ENCODE data around the gene PHYKPL. TPM values are rescaled to one million over a fixed set of nuclear protein-coding genes. Genes with fewer than 3 reads are reported as not detected.

PHYKPL gene
- total RNA-seq, 2 donors from 2014 or later = 22.8 to 34.5 TPM

GRCh38 chr5:178279026-178279722, 46.6 kb upstream of the PHYKPL start:
- no peak for DNase-seq (ENCODE audit: low spot score)
- H3K36me3 ChIP-seq = no peaks in the 10 kb centered on the region
- no peak overlapping the region for H3K4me3 ChIP-seq
- TF ChIP-seq, protein P1, sequence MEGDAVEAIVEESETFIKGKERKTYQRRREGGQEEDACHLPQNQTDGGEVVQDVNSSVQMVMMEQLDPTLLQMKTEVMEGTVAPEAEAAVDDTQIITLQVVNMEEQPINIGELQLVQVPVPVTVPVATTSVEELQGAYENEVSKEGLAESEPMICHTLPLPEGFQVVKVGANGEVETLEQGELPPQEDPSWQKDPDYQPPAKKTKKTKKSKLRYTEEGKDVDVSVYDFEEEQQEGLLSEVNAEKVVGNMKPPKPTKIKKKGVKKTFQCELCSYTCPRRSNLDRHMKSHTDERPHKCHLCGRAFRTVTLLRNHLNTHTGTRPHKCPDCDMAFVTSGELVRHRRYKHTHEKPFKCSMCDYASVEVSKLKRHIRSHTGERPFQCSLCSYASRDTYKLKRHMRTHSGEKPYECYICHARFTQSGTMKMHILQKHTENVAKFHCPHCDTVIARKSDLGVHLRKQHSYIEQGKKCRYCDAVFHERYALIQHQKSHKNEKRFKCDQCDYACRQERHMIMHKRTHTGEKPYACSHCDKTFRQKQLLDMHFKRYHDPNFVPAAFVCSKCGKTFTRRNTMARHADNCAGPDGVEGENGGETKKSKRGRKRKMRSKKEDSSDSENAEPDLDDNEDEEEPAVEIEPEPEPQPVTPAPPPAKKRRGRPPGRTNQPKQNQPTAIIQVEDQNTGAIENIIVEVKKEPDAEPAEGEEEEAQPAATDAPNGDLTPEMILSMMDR (IDR thresholded peaks at IDR 0.05) = no peak
- H3K27me3 ChIP-seq = no peaks in the 10 kb centered on the region
- H3K4me1 ChIP-seq = peaks cover 0 to 12% of the 10 kb centered on the region in 2 donors
- H3K9me3 ChIP-seq = peaks cover 0 to 6% of the 10 kb centered on the region in 2 donors
- H3K27ac ChIP-seq = no peak overlapping the region

DNA sequence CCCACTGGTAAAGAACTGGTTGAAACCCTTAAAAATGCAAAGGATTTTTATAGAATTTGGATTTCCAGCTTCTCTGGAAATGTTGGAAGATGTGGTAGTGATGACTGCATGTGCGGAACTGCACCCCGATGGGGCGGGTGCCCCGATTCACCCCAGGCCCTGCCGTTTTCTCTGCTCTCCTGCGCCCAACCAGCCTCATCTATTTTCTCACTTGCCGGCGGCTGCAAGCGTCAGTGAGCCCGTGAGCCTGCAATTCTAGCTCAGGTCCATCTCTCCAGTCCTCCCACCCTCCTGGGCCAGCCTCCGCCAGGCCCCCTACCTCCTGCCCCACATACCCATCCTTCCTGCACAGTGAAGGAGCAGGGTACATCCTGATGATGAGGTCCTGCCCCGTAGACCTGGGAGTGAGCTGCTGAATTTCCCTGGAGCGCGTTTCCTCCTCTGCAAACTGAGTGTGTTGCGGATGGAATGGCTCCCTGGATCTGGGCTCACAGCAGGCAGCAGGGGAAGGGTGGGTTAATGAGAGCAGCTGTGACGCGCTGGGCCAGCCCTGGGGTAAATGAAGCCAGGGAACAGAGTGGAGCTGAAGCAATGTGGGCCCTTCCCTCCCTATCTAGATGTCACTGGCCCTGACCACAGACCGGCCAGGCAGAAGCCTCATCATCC, 45.9 kb upstream of the PHYKPL start:
- DNase-seq (ENCODE audit: low spot score) = no peak
- Histone ChIP-seq H3K9me3 (no peaks in the 10 kb centered on the region), H3K36me3 (no peaks in the 10 kb centered on the region), H3K27me3 (no peaks in the 10 kb centered on the region), H3K4me1 (peaks cover 0 to 12% of the 10 kb centered on the region in 2 donors), H3K4me3 (no peak overlapping the region), H3K27ac (no peak overlapping the region)
- TF ChIP-seq, protein P1 (IDR thresholded peaks at IDR 0.05) = no peak

DNA sequence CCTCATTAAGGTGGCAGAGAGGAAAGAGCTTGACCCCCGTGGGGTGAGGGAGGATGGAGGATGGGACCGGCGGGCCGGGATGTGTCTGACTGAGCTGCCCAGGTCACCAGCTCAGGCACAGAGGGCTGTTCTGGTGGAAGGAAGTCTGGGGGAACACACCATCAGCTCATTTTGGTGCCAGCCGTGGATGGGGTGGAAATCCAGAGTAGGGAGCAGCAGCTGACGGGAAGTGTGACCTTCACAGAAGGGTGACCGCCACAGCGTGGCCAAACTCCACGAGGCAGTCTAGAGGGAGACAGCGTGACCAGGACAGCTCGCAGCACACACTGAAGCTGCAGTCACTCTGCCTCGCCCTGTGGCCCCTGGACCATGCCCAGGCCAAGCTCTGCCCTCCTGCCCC, 45.3 kb upstream of the PHYKPL start:
- DNase-seq (ENCODE audit: low spot score) = no peak

GRCh38 chr5:178277346-178277745, 44.7 kb upstream of the PHYKPL start:
- no peaks in the 10 kb centered on the region for H3K27me3 ChIP-seq
- H3K36me3 ChIP-seq = no peaks in the 10 kb centered on the region
- H3K4me3 ChIP-seq = no peak overlapping the region
- DNase-seq (ENCODE audit: low spot score) = no peak
- H3K27ac ChIP-seq = no peak overlapping the region
- no peaks in the 10 kb centered on the region for H3K9me3 ChIP-seq
- TF ChIP-seq, protein P1 (IDR thresholded peaks at IDR 0.05) = no peak
- H3K4me1 ChIP-seq = peaks cover 0 to 12% of the 10 kb centered on the region in 2 donors

More for the DNA sequence above, 45.3 kb upstream of the PHYKPL start:
- Histone ChIP-seq H3K27me3 (no peaks in the 10 kb centered on the region), H3K9me3 (no peaks in the 10 kb centered on the region), H3K36me3 (no peaks in the 10 kb centered on the region), H3K27ac (no peak overlapping the region), H3K4me3 (no peak overlapping the region), H3K4me1 (peaks cover 0 to 12% of the 10 kb centered on the region in 2 donors)
- TF ChIP-seq, protein P1 (IDR thresholded peaks at IDR 0.05) = no peak

- no peak for DNase-seq (ENCODE audit: low spot score)
Observed at GRCh38 chr5:178274781-178275537, 42.4 kb upstream of the PHYKPL start.

More at GRCh38 chr5:178274781-178275537, 42.4 kb upstream of the PHYKPL start:
- no peaks in the 10 kb centered on the region for H3K36me3 ChIP-seq
- no peak overlapping the region for H3K27ac ChIP-seq
- no peaks in the 10 kb centered on the region for H3K27me3 ChIP-seq
- no peaks in the 10 kb centered on the region for H3K9me3 ChIP-seq
- TF ChIP-seq, protein P1 (IDR thresholded peaks at IDR 0.05) = no peak
- no peak overlapping the region for H3K4me3 ChIP-seq
- H3K4me1 ChIP-seq = peaks cover 0 to 6% of the 10 kb centered on the region in 2 donors

Data from right atrium auricular region (tissue), 2 donors.